ENCODE measurements around the gene MATCAP1. TPM values are rescaled to one million over a fixed set of nuclear protein-coding genes. Genes with fewer than 3 reads are reported as not detected.

The MATCAP1 gene
- total and polyA plus RNA-seq, 2 of the 4 experiments (the other 2 are of a cell fraction), result 8.2 to 43.9 TPM

GRCh38 chr16:67230809-67231660 lies 47.3 kb upstream of the MATCAP1 start (continued):
- no peak for TF ChIP-seq SMC3 (IDR thresholded peaks at IDR 0.05; ENCODE audit: low read depth, low read length)

GRCh38 chr16:67229906-67230808 lies 46.4 kb upstream of the MATCAP1 start:
- in situ Hi-C loops (cut with MboI; ENCODE audit: low sequenced_read_pairs) (no loop called here), intact Hi-C loops (cut with micrococcal nuclease) (no loop called here), dilution Hi-C loops (cut with HindIII; ENCODE audit: low sequenced_read_pairs, unreplicated experiment) (no loop called here)
- Histone ChIP-seq H3K14ac (replicated peaks; ENCODE audit: low read depth, low read length) (no peak overlapping the region), H3K9me3 (ENCODE audit: control insufficient read depth, insufficient read depth, low read length) (no peaks in the 10 kb centered on the region), H2AK9ac (replicated peaks; ENCODE audit: low read depth, low read length, poor library complexity) (peak overlapping the region; percentile 1), H3K4me2 (ENCODE audit: low read depth, low read length) (no peak overlapping the region), H2AFZ (replicated peaks; ENCODE audit: low read length, poor library complexity) (no peak overlapping the region), H3K9me1 (ENCODE audit: insufficient read depth, low read length) (peaks cover 12% of the 10 kb centered on the region), H4K20me1 (ENCODE audit: insufficient read depth, low read length) (peaks cover 7% of the 10 kb centered on the region; the same call in 1 of the 2 replicates), H3K79me1 (ENCODE audit: low read depth in 1 of 2, low read length in 2 of 2) (peaks cover 27 to 65% of the 10 kb centered on the region in 2 experiments), H3K36me3 (ENCODE audit: control insufficient read depth, insufficient read depth, low read length) (peaks cover 59% of the 10 kb centered on the region), H3K4ac (ENCODE audit: low read depth, low read length) (no peak overlapping the region), H2AK5ac (ENCODE audit: low read depth, low read length) (no peak overlapping the region), H4K91ac (ENCODE audit: insufficient read depth, low read depth, low read length) (no peak overlapping the region), H2BK20ac (ENCODE audit: low read depth, low read length) (no peak overlapping the region), H3K9ac (ENCODE audit: low read depth, low read length) (no peak overlapping the region), H2BK5ac (ENCODE audit: low read depth, low read length, poor library complexity, severe bottlenecking) (no peak overlapping the region), H3K4me3 (ENCODE audit: insufficient read depth, low read depth, low read length) (no peak overlapping the region), H2BK120ac (ENCODE audit: low read depth, low read length) (no peak overlapping the region), H3K18ac (ENCODE audit: low read depth, low read length) (no peak overlapping the region), H3K4me1 (ENCODE audit: control insufficient read depth, insufficient read depth, low read length) (peaks cover 12% of the 10 kb centered on the region), H3K23ac (ENCODE audit: low read depth, low read length) (no peak overlapping the region), H4K5ac (ENCODE audit: low read depth, low read length) (no peak overlapping the region), H3K27me3 (ENCODE audit: control insufficient read depth, insufficient read depth, low read length) (no peaks in the 10 kb centered on the region), H3K56ac (ENCODE audit: extremely low read depth, insufficient read depth, low read length) (no peak overlapping the region), H2BK15ac (ENCODE audit: low read depth, low read length) (no peak overlapping the region), H4K8ac (ENCODE audit: low read depth in 2 of 2, low read length in 2 of 2) (no peak overlapping the region), H3K27ac (ENCODE audit: insufficient read depth, low read length) (no peak overlapping the region)
- no peak for ATAC-seq (ENCODE audit: low read depth)
- no peak for DNase-seq
- ChIA-PET POLR2A (ENCODE audit: unreplicated experiment) (no interaction called here), CTCF (no interaction called here)
- no peak for TF ChIP-seq MAFK (IDR thresholded peaks at IDR 0.05; ENCODE audit: low read depth, low read length)
- no peak for TF ChIP-seq POLR2A (IDR thresholded peaks at IDR 0.05; ENCODE audit: low read depth, low read length)
- no peak for TF ChIP-seq RAD21 (IDR thresholded peaks at IDR 0.05; ENCODE audit: low read length)
- TF ChIP-seq RFX5 (IDR thresholded peaks at IDR 0.05; ENCODE audit: low read depth, low read length), result no peak
- no peak for TF ChIP-seq USF2 (IDR thresholded peaks at IDR 0.05; ENCODE audit: low read depth, low read length)
- no peak for TF ChIP-seq MAZ (IDR thresholded peaks at IDR 0.05; ENCODE audit: borderline replicate concordance, low read depth, low read length)
- TF ChIP-seq RCOR1 (IDR thresholded peaks at IDR 0.05; ENCODE audit: insufficient replicate concordance, low read length), result no peak
- no TSS peak for BruUV-seq (replicated peaks)
- 96% methylated on average over 24 of the region's 32 CpGs; no CpG with 5 or more reads in 1 of the 2 experiments for WGBS, 2 experiments (ENCODE audit: extremely low coverage in 2 of 2, insufficient read length in 1 of 2)

Data from IMR-90 (cell line).